NT2/D1 (cell line): ENCODE measurements around the gene ITSN2.

Experiments
- SUZ12 ChIP-seq: IDR thresholded peaks from 2 replicates; pipeline ENCODE4 v1.6.1; 2011; ENCODE audit not compliant: insufficient read length, insufficient read depth; ENCODE audit errors: extremely low read depth
- ZNF274 ChIP-seq: IDR thresholded peaks from 2 replicates; pipeline ENCODE4 v1.6.1; 2011; ENCODE audit warnings: mild to moderate bottlenecking, low read depth, low read length

DNA sequence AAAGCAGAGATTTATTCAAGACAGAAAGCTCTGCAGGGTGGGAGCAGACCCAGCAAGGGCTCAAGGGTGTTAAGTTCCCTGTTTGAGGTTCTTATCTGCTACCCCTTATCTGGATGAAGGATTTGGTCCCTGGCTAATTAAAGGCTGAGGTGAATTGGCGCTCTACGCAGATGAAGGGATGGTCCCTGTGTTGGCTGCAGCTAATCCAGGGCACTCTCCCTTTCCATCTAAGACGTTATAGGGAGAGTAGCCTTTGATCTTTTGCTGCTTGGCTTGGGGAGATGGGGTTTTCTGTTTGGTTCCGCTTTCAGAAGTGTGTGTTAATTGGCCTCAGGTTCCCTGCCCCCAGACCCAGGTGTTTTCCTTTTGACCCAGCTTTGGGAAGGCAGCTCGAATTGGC is 168.5 kb downstream of the ITSN2 start:
- no peak for TF ChIP-seq SUZ12
- no peak for TF ChIP-seq ZNF274
